ENCODE data around the gene SORL1.

GRCh38 chr11:121421149-121421901, 30.8 kb upstream of the SORL1 start:
- peak in 1 of 2 donors; percentile 3 for TF ChIP-seq CTCF (conservative IDR thresholded peaks at IDR 0.05 in 1 of 2, IDR thresholded peaks at IDR 0.05 in 1 of 2; ENCODE audit: extremely low read depth in 1 of 2, insufficient read depth in 1 of 2, low read depth in 1 of 2, low read length in 2 of 2)
- TF ChIP-seq EZH2 (IDR thresholded peaks at IDR 0.05; ENCODE audit: borderline replicate concordance, low read length) = no peak
